IPS-20b (cell line): Measurements from ENCODE around the gene RMRP.

Source experiments
- H3K27ac ChIP-seq: one replicate; pipeline ENCODE4 v1.5.1; 2013; ENCODE audit warnings: low read length
- H3K27me3 ChIP-seq: 2 replicates; pipeline ENCODE4 v1.6.1; 2013; ENCODE audit warnings: mild to moderate bottlenecking, low read length, inconsistent platforms; ENCODE audit not compliant: insufficient read depth
- H3K36me3 ChIP-seq: 2 replicates; pipeline ENCODE4 v1.6.1; 2013; ENCODE audit warnings: low read depth, mild to moderate bottlenecking, inconsistent platforms, low read length, moderate library complexity; ENCODE audit not compliant: insufficient read depth
- H3K4me1 ChIP-seq: 2 replicates; pipeline ENCODE4 v1.6.1; 2013; ENCODE audit warnings: mild to moderate bottlenecking, control low read depth, inconsistent platforms, low read length, moderate library complexity; ENCODE audit not compliant: insufficient read depth
- H3K4me3 ChIP-seq: 2 replicates; pipeline ENCODE4 v1.5.1; 2013; ENCODE audit warnings: mild to moderate bottlenecking, low read length, inconsistent platforms
- H3K9ac ChIP-seq: 2 replicates; pipeline ENCODE4 v1.6.1; 2013; ENCODE audit warnings: low read depth, mild to moderate bottlenecking, inconsistent platforms, low read length, moderate library complexity
- H3K9me3 ChIP-seq: 2 replicates; pipeline ENCODE4 v1.6.1; 2013; ENCODE audit warnings: mild to moderate bottlenecking, low read depth, low read length, inconsistent platforms; ENCODE audit not compliant: insufficient read depth

Gene RMRP

DNA sequence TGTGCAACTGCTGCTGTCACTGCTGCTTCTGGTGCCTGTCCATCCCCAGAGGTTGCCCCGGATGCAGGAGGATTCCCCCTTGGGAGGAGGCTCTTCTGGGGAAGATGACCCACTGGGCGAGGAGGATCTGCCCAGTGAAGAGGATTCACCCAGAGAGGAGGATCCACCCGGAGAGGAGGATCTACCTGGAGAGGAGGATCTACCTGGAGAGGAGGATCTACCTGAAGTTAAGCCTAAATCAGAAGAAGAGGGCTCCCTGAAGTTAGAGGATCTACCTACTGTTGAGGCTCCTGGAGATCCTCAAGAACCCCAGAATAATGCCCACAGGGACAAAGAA is 16.2 kb upstream of the RMRP start:
- Histone ChIP-seq H3K4me3 (no peak overlapping the region), H3K27ac (no peak overlapping the region), H3K36me3 (no peaks in the 10 kb centered on the region), H3K27me3 (peaks cover 18% of the 10 kb centered on the region), H3K9me3 (no peaks in the 10 kb centered on the region), H3K9ac (no peak overlapping the region), H3K4me1 (peaks cover 6% of the 10 kb centered on the region; the same call in 1 of the 2 replicates)

DNA sequence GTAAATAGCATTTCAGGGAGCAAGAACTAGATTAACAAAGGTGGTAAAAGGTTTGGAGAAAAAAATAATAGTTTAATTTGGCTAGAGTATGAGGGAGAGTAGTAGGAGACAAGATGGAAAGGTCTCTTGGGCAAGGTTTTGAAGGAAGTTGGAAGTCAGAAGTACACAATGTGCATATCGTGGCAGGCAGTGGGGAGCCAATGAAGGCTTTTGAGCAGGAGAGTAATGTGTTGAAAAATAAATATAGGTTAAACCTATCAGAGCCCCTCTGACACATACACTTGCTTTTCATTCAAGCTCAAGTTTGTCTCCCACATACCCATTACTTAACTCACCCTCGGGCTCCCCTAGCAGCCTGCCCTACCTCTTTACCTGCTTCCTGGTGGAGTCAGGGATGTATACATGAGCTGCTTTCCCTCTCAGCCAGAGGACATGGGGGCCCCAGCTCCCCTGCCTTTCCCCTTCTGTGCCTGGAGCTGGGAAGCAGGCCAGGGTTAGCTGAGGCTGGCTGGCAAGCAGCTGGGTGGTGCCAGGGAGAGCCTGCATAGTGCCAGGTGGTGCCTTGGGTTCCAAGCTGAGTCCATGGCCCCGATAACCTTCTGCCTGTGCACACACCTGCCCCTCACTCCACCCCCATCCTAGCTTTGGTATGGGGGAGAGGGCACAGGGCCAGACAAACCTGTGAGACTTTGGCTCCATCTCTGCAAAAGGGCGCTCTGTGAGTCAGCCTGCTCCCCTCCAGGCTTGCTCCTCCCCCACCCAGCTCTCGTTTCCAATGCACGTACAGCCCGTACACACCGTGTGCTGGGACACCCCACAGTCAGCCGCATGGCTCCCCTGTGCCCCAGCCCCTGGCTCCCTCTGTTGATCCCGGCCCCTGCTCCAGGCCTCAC is 15.6 kb upstream of the RMRP start, which contains the start of gene CA9:
Gene CA9 (plus strand): TSS at position 797 of the 893 bp plus-strand sequence. CDS start 32 bp downstream, at position 829.
- Histone ChIP-seq H3K4me3 (no peak within 1 kb of the TSS), H3K9ac (no peak within 1 kb of the TSS), H3K27ac (no peak within 1 kb of the TSS), H3K9me3 (no peaks in the 10 kb centered on the region), H3K27me3 (peaks cover 18% of the 10 kb centered on the region), H3K36me3 (no peaks in the 10 kb centered on the region), H3K4me1 (peaks cover 6% of the 10 kb centered on the region; the same call in 1 of the 2 replicates)

DNA sequence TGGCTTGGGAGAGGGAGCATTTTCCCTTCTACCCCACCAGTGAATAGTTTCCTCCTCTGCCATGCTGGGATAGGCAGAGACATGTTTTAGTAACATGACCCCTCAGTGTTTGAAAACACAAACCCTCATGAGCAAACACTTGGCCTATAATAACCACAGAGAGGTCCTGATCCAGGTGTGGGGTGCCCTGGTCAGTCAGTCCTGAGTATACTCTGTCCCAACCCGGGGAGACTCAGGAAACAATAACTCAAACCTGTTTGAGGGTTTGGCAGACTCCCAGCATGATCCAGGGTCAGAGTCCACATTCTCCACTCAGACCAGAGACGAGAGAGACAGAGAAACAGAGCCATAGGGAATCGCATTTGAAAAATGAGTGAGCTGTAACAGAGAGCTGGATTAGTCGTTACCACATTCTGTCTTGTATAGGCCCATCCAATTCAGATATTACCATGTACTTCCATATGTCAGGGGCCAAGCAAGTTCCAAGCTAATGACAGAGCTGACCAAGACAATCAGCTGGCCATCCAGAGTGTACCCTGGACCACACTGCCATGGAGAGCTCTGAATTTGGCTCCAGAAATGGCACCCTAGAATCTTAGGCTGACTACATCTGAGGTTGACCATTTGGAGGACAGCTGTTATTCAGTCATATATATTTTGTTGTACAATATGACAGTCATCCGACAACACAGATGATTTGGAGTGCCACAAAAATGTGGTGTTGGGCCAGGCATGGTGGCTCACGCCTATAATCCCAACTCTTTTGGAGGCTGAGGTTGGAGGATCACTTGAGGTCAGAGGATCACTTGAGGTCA is 11.7 kb upstream of the RMRP start:
- peaks cover 8% of the 10 kb centered on the region for H3K27me3 ChIP-seq
- H3K27ac ChIP-seq = no peak overlapping the region

DNA sequence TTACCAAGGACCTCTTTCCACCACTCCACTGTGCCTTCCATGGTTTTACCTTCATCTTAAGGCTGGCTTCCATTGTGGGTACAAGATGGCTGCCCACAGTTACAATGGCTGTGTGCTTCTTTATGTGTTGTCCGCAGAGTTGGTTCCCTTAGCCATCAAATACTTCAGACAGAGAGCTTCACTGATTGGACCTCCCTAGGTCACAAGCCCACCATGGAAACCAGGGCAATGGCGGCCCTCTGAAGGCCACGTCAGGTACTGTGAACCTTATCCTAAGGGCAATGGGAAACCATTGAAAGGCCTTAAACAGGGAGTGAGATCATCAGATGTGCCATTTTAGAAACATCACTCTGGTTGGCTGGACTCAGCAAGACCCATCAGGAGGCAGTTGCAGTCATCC is 10.1 kb upstream of the RMRP start:
- Histone ChIP-seq H3K36me3 (peaks cover 11% of the 10 kb centered on the region), H3K9me3 (no peaks in the 10 kb centered on the region), H3K9ac (no peak overlapping the region), H3K27me3 (no peaks in the 10 kb centered on the region), H3K27ac (no peak overlapping the region), H3K4me3 (no peak overlapping the region), H3K4me1 (peaks cover 7% of the 10 kb centered on the region)

More for the DNA sequence above, 11.7 kb upstream of the RMRP start:
- no peak overlapping the region for H3K9ac ChIP-seq
- peaks cover 2% of the 10 kb centered on the region; the same call in 1 of the 2 replicates for H3K4me1 ChIP-seq
- H3K36me3 ChIP-seq = no peaks in the 10 kb centered on the region
- no peak overlapping the region for H3K4me3 ChIP-seq
- no peaks in the 10 kb centered on the region for H3K9me3 ChIP-seq

- Histone ChIP-seq H3K9me3 (no peaks in the 10 kb centered on the region), H3K27me3 (no peaks in the 10 kb centered on the region), H3K9ac (no peak overlapping the region), H3K4me3 (no peak overlapping the region), H3K36me3 (peaks cover 25% of the 10 kb centered on the region), H3K27ac (no peak overlapping the region), H3K4me1 (peaks cover 7% of the 10 kb centered on the region)
These were observed 8.7 kb upstream of the RMRP start for GRCh38 chr9:35666549-35666948.

DNA sequence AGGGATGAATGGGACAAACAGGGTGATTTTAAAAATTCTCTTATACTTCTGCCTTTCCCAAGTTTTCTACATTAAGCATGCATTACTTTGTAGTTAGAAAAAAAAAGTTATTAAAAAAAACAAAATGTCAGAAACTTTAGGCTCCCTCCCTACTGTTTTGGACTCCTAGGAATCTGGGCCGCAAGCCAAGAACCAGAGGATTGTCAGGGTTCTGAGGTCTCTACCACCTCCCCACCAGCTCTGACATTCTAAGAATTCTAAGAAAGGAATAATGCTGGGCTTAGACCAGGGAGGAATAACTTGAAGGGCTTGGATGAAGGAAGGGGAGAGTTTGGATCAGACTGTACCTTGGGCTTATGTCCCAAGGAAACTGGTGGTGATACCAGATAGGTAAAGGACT is 8.2 kb upstream of the RMRP start:
- no peak overlapping the region for H3K9ac ChIP-seq
- H3K27me3 ChIP-seq = no peaks in the 10 kb centered on the region
- H3K9me3 ChIP-seq = no peaks in the 10 kb centered on the region
- H3K36me3 ChIP-seq = peaks cover 30% of the 10 kb centered on the region
- no peak overlapping the region for H3K4me3 ChIP-seq
- peaks cover 7% of the 10 kb centered on the region for H3K4me1 ChIP-seq
- no peak overlapping the region for H3K27ac ChIP-seq

- Histone ChIP-seq H3K4me1 (peaks cover 7% of the 10 kb centered on the region), H3K36me3 (peaks cover 36% of the 10 kb centered on the region), H3K4me3 (peak overlapping the region; percentile 88; the same call in 1 of the 2 replicates), H3K9ac (peak overlapping the region; percentile 50; the same call in 1 of the 2 replicates), H3K27ac (no peak overlapping the region), H3K27me3 (no peaks in the 10 kb centered on the region), H3K9me3 (no peaks in the 10 kb centered on the region)
These were observed 7.6 kb upstream of the RMRP start for GRCh38 chr9:35665471-35665818.

DNA sequence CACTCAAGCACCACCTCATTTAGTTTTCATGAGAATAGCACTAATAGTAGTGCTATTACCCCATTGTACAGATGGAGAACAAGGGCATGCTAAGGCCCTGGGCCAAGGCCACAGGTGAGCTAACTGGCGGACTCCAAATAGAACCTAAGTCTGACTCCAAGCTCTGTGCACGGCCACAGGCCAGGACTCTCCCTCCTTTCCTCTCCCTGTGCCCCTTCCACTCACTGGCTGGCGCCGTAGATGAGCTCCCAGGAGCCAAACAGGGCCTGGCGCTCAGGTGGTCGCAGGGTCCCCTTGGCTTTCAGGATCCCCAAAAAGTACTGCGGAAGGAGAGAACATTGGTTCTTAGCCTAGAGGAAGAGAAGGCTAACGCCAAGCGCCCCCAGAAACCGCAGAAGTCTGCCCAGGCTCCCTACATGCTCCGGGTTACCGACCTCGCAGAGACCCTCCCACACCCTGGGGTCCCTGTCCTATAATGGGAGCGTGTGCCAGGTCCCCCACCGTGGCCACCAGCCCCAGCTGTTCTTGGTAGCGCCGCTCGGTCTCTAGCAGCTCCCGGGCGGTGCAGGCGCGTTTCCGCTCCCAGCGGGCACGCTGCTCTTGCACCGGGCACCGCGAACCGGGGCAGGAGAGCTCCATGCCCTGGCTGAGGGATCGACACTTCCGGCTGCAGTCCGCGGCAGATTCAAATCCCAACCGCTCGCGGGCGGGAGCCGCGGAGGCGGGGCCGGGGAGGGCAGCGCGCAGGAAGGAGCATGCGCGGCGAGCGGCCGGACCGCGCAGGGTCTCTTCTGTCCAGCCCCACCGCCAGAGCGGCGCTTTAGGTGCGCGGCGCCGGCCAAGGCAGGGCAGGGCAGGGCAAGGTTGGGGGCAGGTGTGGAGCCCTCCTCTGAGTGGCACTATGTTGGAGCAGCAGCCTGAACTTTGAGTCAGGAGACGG is 7.0 kb upstream of the RMRP start, which contains the start of gene ARHGEF39:
Gene ARHGEF39 (minus strand): TSS at position 665 of the 940 bp plus-strand sequence. CDS start 26 bp downstream, at position 639.
- Histone ChIP-seq H3K36me3 (peaks cover 41% of the 10 kb centered on the region), H3K4me3 (peak within 1 kb of the TSS; percentile 88), H3K9ac (peak within 1 kb of the TSS; percentile 96), H3K27me3 (no peaks in the 10 kb centered on the region), H3K27ac (peak within 1 kb of the TSS; percentile 64), H3K4me1 (peaks cover 7% of the 10 kb centered on the region), H3K9me3 (no peaks in the 10 kb centered on the region)

- H3K27ac ChIP-seq = no peak overlapping the region
- no peaks in the 10 kb centered on the region for H3K9me3 ChIP-seq
- H3K9ac ChIP-seq = no peak overlapping the region
- no peak overlapping the region for H3K4me3 ChIP-seq
- peaks cover 12% of the 10 kb centered on the region for H3K4me1 ChIP-seq
- H3K36me3 ChIP-seq = peaks cover 41% of the 10 kb centered on the region
- no peaks in the 10 kb centered on the region for H3K27me3 ChIP-seq
These were observed 4.6 kb upstream of the RMRP start for GRCh38 chr9:35662437-35662836.

DNA sequence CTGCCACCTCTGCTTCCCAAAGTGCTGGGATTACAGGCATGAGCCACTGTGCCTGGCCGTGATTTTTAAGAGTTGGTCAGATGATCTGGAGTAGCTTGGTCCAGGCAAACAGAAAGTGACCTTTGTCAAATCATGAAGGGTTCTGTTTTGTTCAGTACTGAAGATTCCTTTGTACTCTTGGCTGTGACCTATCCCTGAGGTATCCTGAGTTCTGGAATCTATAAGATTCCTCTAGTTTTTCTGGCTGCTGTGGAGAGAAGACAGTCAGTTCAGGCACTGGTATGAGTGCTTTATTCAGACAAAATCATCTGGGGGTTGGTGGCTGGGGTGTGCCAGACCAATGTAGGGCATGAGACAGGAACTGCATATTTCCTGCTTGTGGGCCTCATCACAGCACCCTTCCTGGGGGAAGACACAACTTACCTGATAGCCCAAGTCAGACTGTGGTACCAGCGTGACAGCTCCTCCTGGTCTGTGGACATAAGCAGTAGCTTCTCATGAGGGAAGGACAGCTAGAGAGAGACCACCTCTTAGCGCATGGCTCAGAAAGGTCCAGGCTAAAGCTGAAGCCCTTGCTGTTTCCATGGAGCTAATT is 4.0 kb upstream of the RMRP start:
- Histone ChIP-seq H3K9ac (no peak overlapping the region), H3K4me3 (no peak overlapping the region), H3K9me3 (no peaks in the 10 kb centered on the region), H3K27ac (no peak overlapping the region), H3K4me1 (peaks cover 12% of the 10 kb centered on the region), H3K36me3 (peaks cover 41% of the 10 kb centered on the region), H3K27me3 (peaks cover 3% of the 10 kb centered on the region)
